GM18517 (cell line): ENCODE data around the gene POLR3GL.
"Not testable (repeated sequence)": the region's sequence is repeated elsewhere in the genome, so short reads cannot be mapped to it uniquely, and the experiment has no call there.

Experiments used
- ATAC-seq: cut with Tn5 transposase; IDR thresholded peaks from one replicate; pipeline ENCODE4 v1.9.1; 2021; ENCODE audit warnings: mild to moderate bottlenecking, moderate library complexity; ENCODE audit not compliant: unreplicated experiment

Gene POLR3GL

DNA sequence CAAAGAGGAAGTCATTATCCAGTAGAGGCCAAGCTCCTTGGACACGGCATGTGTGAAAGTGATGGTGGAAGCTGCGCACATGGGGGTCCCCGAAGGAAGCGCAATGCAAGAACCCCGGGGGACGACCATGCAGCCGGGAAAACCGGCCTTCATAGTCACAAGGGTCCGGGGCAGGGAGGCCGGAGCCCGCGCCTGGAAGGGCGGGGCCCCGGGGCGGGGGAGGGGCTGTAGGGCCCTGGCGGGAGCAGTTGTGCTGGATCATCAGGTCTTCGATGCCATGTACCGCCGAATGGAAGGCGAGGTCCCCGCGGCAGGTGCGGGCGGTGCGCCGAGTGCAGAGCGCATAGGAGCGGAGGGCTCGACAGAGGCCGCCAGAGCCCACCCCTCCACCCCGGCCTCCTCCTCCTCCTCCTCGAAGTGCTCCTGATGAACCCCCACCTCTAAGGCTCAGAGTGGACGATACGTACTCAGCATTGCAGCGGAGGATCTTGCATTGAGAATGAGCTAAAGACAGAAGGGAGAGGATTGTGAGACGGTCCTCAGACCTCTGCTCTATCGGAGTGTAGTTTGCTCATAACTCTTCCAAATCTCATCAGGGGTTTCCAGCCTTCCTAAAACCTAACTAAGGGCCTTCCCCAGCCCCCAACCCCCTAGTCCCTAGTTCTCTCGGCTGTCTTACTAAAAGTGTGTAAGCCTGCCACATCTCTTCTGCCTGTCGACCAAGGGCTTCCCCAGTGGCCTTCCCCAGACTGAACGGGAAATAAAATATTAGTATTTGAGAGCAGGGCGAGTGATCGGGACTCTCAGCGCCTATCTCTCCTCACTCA lies 55.0 kb downstream of the POLR3GL start:
- ATAC-seq, result no peak

DNA sequence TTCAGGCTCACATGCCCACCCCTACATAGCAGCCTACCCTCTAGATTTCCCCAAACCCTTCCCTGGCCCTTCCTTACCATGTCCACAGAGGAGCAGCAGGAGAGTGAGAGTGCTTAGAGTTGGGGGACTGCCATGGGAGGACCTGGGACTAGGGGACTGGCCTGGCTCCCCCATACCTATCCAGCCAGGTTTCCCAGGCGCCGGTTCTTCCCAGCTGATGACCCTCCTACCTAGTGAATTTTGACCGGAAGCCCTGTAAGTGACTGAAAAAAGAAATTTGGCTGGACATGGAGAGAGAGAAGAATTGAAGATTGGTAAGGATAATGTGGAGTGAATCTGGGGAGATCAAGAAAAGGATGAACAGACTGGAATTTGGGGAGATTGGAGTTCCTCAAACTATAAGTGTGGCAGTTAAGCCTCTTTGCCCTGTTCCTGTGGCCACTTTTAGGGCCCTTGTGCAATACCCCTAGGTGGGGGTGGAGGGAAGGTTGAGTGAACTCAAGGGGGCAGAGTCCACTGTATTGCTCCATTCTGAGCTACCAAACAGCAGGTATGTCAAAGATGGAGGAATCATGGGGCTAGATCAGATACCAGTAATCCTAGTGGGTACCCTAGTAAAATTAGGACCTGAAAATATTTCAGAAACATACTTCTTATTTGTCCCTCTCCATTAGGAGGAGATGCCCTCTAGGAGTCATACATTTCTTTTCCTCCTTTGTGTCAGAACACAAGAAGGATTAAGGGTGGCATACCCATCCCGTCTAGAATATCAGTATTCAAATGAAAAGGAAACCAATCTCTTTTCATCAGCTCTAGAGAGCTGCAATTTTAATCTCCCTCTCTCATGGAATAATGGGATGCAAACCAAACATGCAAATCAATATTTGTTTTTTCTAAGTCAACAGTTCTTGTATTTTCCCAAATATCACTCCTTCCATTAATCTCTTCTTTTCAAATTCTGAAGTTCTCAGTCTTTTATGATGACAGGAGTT lies 55.9 kb downstream of the POLR3GL start:
- no peak for ATAC-seq

DNA sequence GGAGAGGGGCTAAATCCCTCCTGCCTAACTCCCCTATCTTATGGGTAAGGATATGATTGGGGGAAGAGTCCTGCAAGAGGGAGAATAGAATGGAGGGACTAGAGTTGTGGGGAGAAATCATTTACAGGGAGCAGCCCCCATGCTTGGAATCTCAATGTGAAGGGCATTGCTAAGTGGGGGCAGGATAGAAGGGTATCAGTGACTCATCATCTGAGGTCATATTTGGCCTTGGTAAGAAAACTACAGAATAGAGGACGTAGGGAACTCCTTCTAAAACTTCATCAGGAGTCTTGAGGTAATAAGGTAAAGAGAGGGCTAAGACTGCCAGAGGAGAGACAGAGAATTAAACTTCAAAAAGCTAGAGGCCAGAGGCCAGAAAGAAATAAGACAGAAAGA lies 56.6 kb downstream of the POLR3GL start:
- ATAC-seq, result no peak

GRCh38 chr1:146021622-146022402 lies 57.3 kb downstream of the POLR3GL start, which contains the start of gene HJV:
HJV (minus strand) TSS chr1:146021735; CDS start chr1:146020231, 1,504 bp downstream.
- no peak for ATAC-seq

- no peak for ATAC-seq
These were observed 58.1 kb downstream of the POLR3GL start for GRCh38 chr1:146022403-146023127.

DNA sequence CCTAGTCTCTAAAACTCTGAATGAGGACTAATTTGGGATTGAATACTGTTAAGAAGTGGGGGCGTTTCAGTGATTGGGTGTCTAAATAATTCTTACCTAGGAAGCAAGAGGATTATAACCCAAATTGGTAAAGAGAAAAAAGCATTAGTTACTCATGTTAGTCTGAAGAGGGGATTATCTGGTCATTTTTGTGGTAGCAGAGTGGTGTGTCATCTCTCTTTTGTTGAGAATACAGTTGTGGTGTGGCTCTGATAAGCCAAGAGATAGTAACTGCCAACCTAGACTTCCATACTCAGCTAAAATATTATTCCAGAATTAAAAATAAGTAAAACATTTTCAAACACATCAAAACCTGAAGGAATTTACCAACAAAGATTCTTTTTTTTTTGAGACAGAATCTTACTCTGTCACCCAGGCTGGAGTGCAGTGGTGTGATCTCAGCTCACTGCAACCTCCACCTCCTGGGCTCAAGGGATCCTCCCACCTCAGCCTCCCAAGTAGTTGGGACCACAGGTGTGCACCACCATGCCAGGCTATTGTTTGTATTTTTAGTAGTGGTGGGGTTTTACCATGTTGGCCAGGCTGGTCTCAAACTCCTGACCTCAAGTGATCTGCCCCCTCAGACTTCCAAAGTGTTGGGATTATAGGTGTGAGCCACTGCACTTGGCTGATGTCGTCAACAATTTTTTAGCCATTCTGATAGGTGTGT lies 61.5 kb downstream of the POLR3GL start:
- ATAC-seq, result not testable (repeated sequence)

DNA sequence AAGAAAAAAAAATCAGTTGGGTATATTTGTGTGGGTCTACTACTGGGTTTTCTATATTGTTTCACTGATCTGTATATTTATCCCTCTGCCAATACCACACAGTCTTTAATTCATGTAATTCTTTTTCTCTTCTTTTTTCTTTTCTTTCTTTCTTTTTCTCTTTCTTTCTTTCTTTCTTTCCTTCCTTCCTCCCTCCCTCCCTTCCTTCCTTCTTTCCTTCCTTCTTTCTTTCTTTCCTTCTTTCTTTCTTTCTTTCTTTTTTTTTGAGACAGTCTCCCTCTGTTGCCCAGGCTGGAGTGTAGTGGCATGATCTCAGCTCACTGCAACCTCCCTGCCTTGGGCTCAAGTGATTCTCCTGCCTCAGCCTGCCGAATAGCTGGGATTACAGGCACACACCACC lies 62.2 kb downstream of the POLR3GL start:
- not testable (repeated sequence) for ATAC-seq
